NCI-H748 (cell line): ENCODE results near the gene AMMECR1L.
A peak's percentile ranks its signal among the peaks of the same experiment; 100 is the strongest.
"Not testable (repeated sequence)": the region's sequence is repeated elsewhere in the genome, so short reads cannot be mapped to it uniquely, and the experiment has no call there.

Experiments
- DNase-seq: peaks from one replicate; lab custom pipeline; 2025; ENCODE audit not compliant: unreplicated experiment; lab: John Stamatoyannopoulos, UW

Gene AMMECR1L

GRCh38 chr2:127887082-127887775, 1.5 kb upstream of the AMMECR1L start:
- DNase-seq: no peak

- not testable (repeated sequence) for DNase-seq
Observed at GRCh38 chr2:127886593-127886935, 808 bp upstream of the AMMECR1L start.

- peak; percentile 37 for DNase-seq
Observed at GRCh38 chr2:127884861-127885740, 655 bp downstream of the AMMECR1L start.

GRCh38 chr2:127884436-127884835, 1.3 kb downstream of the AMMECR1L start:
- DNase-seq: no peak

- no peak for DNase-seq
Observed at GRCh38 chr2:127879899-127880298, 5.9 kb downstream of the AMMECR1L start.

- DNase-seq: no peak
Observed at GRCh38 chr2:127877626-127878025, 8.1 kb downstream of the AMMECR1L start.

GRCh38 chr2:127877136-127877535, 8.6 kb downstream of the AMMECR1L start:
- no peak for DNase-seq

GRCh38 chr2:127874378-127875269, 11.1 kb downstream of the AMMECR1L start:
- no peak for DNase-seq

- DNase-seq: no peak
Observed at GRCh38 chr2:127873707-127874303, 12.0 kb downstream of the AMMECR1L start.

- no peak for DNase-seq
Observed at GRCh38 chr2:127872354-127872753, 13.4 kb downstream of the AMMECR1L start.

GRCh38 chr2:127865926-127866325, 19.8 kb downstream of the AMMECR1L start:
- DNase-seq: no peak

GRCh38 chr2:127864877-127865276, 20.9 kb downstream of the AMMECR1L start:
- no peak for DNase-seq

- DNase-seq: no peak
Observed at GRCh38 chr2:127862228-127862627, 23.5 kb downstream of the AMMECR1L start.

- no peak for DNase-seq
Observed at GRCh38 chr2:127860130-127860529, 25.6 kb downstream of the AMMECR1L start.

- peak; percentile 6 for DNase-seq
Observed at GRCh38 chr2:127859712-127860085, 26.1 kb downstream of the AMMECR1L start.

GRCh38 chr2:127857265-127857808, 28.4 kb downstream of the AMMECR1L start:
- peak; percentile 47 for DNase-seq

- DNase-seq: no peak
Observed at GRCh38 chr2:127853671-127854070, 32.1 kb downstream of the AMMECR1L start.

GRCh38 chr2:127852388-127852787, 33.4 kb downstream of the AMMECR1L start:
- DNase-seq: no peak

GRCh38 chr2:127847931-127848330, 37.8 kb downstream of the AMMECR1L start:
- DNase-seq: no peak

GRCh38 chr2:127844973-127845372, 40.8 kb downstream of the AMMECR1L start:
- DNase-seq: no peak

GRCh38 chr2:127843677-127844076, 42.1 kb downstream of the AMMECR1L start:
- DNase-seq: no peak
